ENCODE measurements around the gene DLGAP1.
"Not testable (repeated sequence)": the region's sequence is repeated elsewhere in the genome, so short reads cannot be mapped to it uniquely, and the experiment has no call there.

The DLGAP1 gene

GRCh38 chr18:4333043-4333442 is 122.1 kb downstream of the DLGAP1 start:
- TF ChIP-seq CTCF (IDR thresholded peaks at IDR 0.05), result no peak
- DNase-seq (ENCODE audit: low spot score), result no peak
- Histone ChIP-seq H3K27ac (no peak overlapping the region), H3K4me3 (no peak overlapping the region)

- no peak overlapping the region for H3K27ac ChIP-seq
- H3K4me3 ChIP-seq, result no peak overlapping the region
- no peak for DNase-seq (ENCODE audit: low spot score)
- no peak for TF ChIP-seq CTCF (IDR thresholded peaks at IDR 0.05)
Measured at GRCh38 chr18:4319738-4320677, 135.1 kb downstream of the DLGAP1 start.

- no peak overlapping the region for H3K27ac ChIP-seq
- TF ChIP-seq CTCF (IDR thresholded peaks at IDR 0.05), result no peak
- no peak overlapping the region for H3K4me3 ChIP-seq
- no peak for DNase-seq (ENCODE audit: low spot score)
Measured at GRCh38 chr18:4318311-4318710, 136.8 kb downstream of the DLGAP1 start.

GRCh38 chr18:4311945-4312344 is 143.2 kb downstream of the DLGAP1 start:
- DNase-seq (ENCODE audit: low spot score); H3K4me3 ChIP-seq; H3K27ac ChIP-seq: not testable (repeated sequence)

GRCh38 chr18:4311136-4311535 is 144.0 kb downstream of the DLGAP1 start:
- H3K27ac ChIP-seq, result no peak overlapping the region
- H3K4me3 ChIP-seq, result no peak overlapping the region
- no peak for TF ChIP-seq CTCF (IDR thresholded peaks at IDR 0.05)
- DNase-seq (ENCODE audit: low spot score), result no peak

GRCh38 chr18:4309227-4309626 is 145.9 kb downstream of the DLGAP1 start:
- Histone ChIP-seq H3K4me3 (no peak overlapping the region), H3K27ac (no peak overlapping the region)
- DNase-seq (ENCODE audit: low spot score), result no peak
- no peak for TF ChIP-seq CTCF (IDR thresholded peaks at IDR 0.05)

- DNase-seq (ENCODE audit: low spot score), result no peak
- Histone ChIP-seq H3K4me3 (no peak overlapping the region), H3K27ac (no peak overlapping the region)
- TF ChIP-seq CTCF (IDR thresholded peaks at IDR 0.05), result no peak
Measured at GRCh38 chr18:4308576-4308975, 146.5 kb downstream of the DLGAP1 start.
